Neural cell (in vitro differentiated cells): ENCODE measurements around the gene ZNF385D. TPM values are rescaled to one million over a fixed set of nuclear protein-coding genes. Genes with fewer than 3 reads are reported as not detected.

ENCODE experiments used
- H2AFZ ChIP-seq: fragments of 200-600, 300-800 bp; sonication (generic), shearing (Covaris generic); 2 replicates; pipeline ENCODE4 v1.6.0; 2014; ENCODE audit warnings: low read depth, mild to moderate bottlenecking, antibody characterized with exemption, low read length, moderate library complexity
- H3F3A ChIP-seq: fragments of 200-600 bp; shearing (Covaris generic); 2 replicates; pipeline ENCODE4 v1.6.1; 2016; ENCODE audit warnings: mild to moderate bottlenecking, moderate library complexity, mixed read lengths, antibody characterized with exemption, low read length; ENCODE audit not compliant: insufficient read depth, poor library complexity, severe bottlenecking
- H3K27ac ChIP-seq: fragments of 200-600, 300-800 bp; sonication (generic), shearing (Covaris generic); 2 replicates; pipeline ENCODE4 v1.5.1; 2014; ENCODE audit warnings: mild to moderate bottlenecking, low read length, moderate library complexity
- H3K27me3 ChIP-seq: fragments of 300-800, 200-600 bp; sonication (generic), shearing (Covaris generic); 2 replicates; pipeline ENCODE4 v1.6.0; 2014; ENCODE audit warnings: mild to moderate bottlenecking, low read depth, low read length, moderate library complexity; ENCODE audit not compliant: insufficient read depth
- H3K36me3 ChIP-seq: fragments of 300-800, 200-600 bp; sonication (generic), shearing (Covaris generic); 2 replicates; pipeline ENCODE4 v1.5.1; 2014; ENCODE audit warnings: mild to moderate bottlenecking, antibody characterized with exemption, low read length, moderate library complexity; ENCODE audit not compliant: insufficient read depth
- H3K4me2 ChIP-seq: fragments of 300-800, 200-600 bp; sonication (generic), shearing (Covaris generic); 2 replicates; pipeline ENCODE4 v1.6.0; 2014; ENCODE audit warnings: mild to moderate bottlenecking, low read length
- H3K4me3 ChIP-seq: fragments of 300-800, 200-600 bp; sonication (generic), shearing (Covaris generic); 2 replicates; pipeline ENCODE4 v1.5.1; 2014; ENCODE audit warnings: mild to moderate bottlenecking, low read length, moderate library complexity
- H3K79me2 ChIP-seq: fragments of 200-600 bp; shearing (Covaris generic); replicated peaks from 2 replicates; pipeline ENCODE4 v1.6.0; 2014; ENCODE audit warnings: mild to moderate bottlenecking, low read length, moderate library complexity; ENCODE audit not compliant: insufficient read depth
- H3K9ac ChIP-seq: fragments of 300-800, 200-600 bp; sonication (generic), shearing (Covaris generic); 2 replicates; pipeline ENCODE4 v1.6.1; 2016; ENCODE audit warnings: mild to moderate bottlenecking, low read length, mixed read lengths
- H3K9me2 ChIP-seq: fragments of 200-600 bp; shearing (Covaris generic); 2 replicates; pipeline ENCODE4 v1.6.1; 2016; ENCODE audit warnings: mild to moderate bottlenecking, low read length, mixed read lengths; ENCODE audit not compliant: insufficient read depth
- H3K9me3 ChIP-seq: fragments of 200-600, 300-800 bp; sonication (generic), shearing (Covaris generic); 2 replicates; pipeline ENCODE4 v1.6.1; 2016; ENCODE audit warnings: mild to moderate bottlenecking, mixed run types, low read length, moderate library complexity, mixed read lengths
- H4K20me1 ChIP-seq: fragments of 200-600 bp; shearing (Covaris generic); 2 replicates; pipeline ENCODE4 v1.6.1; 2016; ENCODE audit warnings: mild to moderate bottlenecking, mixed run types; ENCODE audit not compliant: insufficient read depth
- CTCF ChIP-seq: fragments of 450-650 bp; IDR thresholded peaks from 2 replicates; pipeline ENCODE4 v1.5.1; 2014; ENCODE audit warnings: antibody characterized with exemption, mild to moderate bottlenecking, moderate library complexity; ENCODE audit not compliant: poor library complexity, severe bottlenecking
- EP300 ChIP-seq: fragments of 450-650 bp; conservative IDR thresholded peaks from 2 replicates; pipeline ENCODE4 v1.6.1; 2014; ENCODE audit warnings: antibody characterized with exemption, mild to moderate bottlenecking, moderate library complexity; ENCODE audit not compliant: poor library complexity, severe bottlenecking
- EZH2 ChIP-seq: fragments of 200-600, 300-800 bp; shearing (Covaris generic), sonication (generic); IDR thresholded peaks from 2 replicates; pipeline ENCODE4 v1.6.1; 2014; ENCODE audit warnings: antibody characterized with exemption, low read length, borderline replicate concordance, mild to moderate bottlenecking; ENCODE audit not compliant: insufficient read depth, poor library complexity, severe bottlenecking
- MXI1 ChIP-seq: fragments of 450-650 bp; conservative IDR thresholded peaks from 2 replicates; pipeline ENCODE4 v1.6.1; 2014; ENCODE audit warnings: antibody characterized with exemption, mild to moderate bottlenecking; ENCODE audit not compliant: poor library complexity, severe bottlenecking
- POLR2AphosphoS5 ChIP-seq: IDR thresholded peaks from 2 replicates; pipeline ENCODE4 v1.6.1; 2012
- RAD21 ChIP-seq: fragments of 450-650 bp; conservative IDR thresholded peaks from 2 replicates; pipeline ENCODE4 v1.6.1; 2014; ENCODE audit warnings: antibody characterized with exemption, mild to moderate bottlenecking, moderate library complexity
- REST ChIP-seq: IDR thresholded peaks from 2 replicates; pipeline ENCODE4 v1.6.1; 2012; ENCODE audit warnings: borderline replicate concordance
- SMC3 ChIP-seq: fragments of 450-650 bp; conservative IDR thresholded peaks from 2 replicates; pipeline ENCODE4 v1.6.1; 2014; ENCODE audit warnings: antibody characterized with exemption, mild to moderate bottlenecking, moderate library complexity; ENCODE audit not compliant: poor library complexity
- TAF1 ChIP-seq: IDR thresholded peaks from 2 replicates; pipeline ENCODE4 v1.6.1; 2012; ENCODE audit warnings: low read depth
- polyA plus RNA-seq: library from polyadenylated mRNA; depleted of rRNA; stranded (reverse); fragments of >200 nt; gene quantifications from 2 replicates; pipeline ENCODE4 v1.2.3, GENCODE V29; 2014

Gene ZNF385D
- polyA plus RNA-seq, 1 donor from 2014 or later, result 3.4 TPM

- no peak overlapping the region for H3K4me2 ChIP-seq
- H4K20me1 ChIP-seq, result no peaks in the 10 kb centered on the region
- no peaks in the 10 kb centered on the region for H3K9me2 ChIP-seq
- no peaks in the 10 kb centered on the region for H3K79me2 ChIP-seq
- H3K4me3 ChIP-seq, result no peak overlapping the region
- no peaks in the 10 kb centered on the region for H3K9me3 ChIP-seq
- H3F3A ChIP-seq, result no peaks in the 10 kb centered on the region
- no peak overlapping the region for H2AFZ ChIP-seq
- TF ChIP-seq EP300, result no peak
- TF ChIP-seq REST, result no peak
- no peak for TF ChIP-seq EZH2
- no peak for TF ChIP-seq RAD21
- TF ChIP-seq CTCF, result no peak
- no peak for TF ChIP-seq SMC3
- TF ChIP-seq MXI1, result no peak
- TF ChIP-seq POLR2AphosphoS5, result no peak
- no peak for TF ChIP-seq TAF1
- peak overlapping the region; percentile 82 for H3K27ac ChIP-seq
- H3K36me3 ChIP-seq, result no peaks in the 10 kb centered on the region
- H3K9ac ChIP-seq, result no peak overlapping the region
- no peaks in the 10 kb centered on the region for H3K27me3 ChIP-seq
These were observed 39.5 kb upstream of the ZNF385D start for GRCh38 chr3:21790466-21790865.

GRCh38 chr3:21789730-21790129 is 38.7 kb upstream of the ZNF385D start:
- Histone ChIP-seq H3K4me3 (peak overlapping the region; percentile 31), H3K27ac (peak overlapping the region; percentile 82), H2AFZ (no peak overlapping the region), H3K36me3 (no peaks in the 10 kb centered on the region), H3K9me3 (no peaks in the 10 kb centered on the region), H3K9ac (peak overlapping the region; percentile 39), H3K79me2 (no peaks in the 10 kb centered on the region), H3K4me2 (no peak overlapping the region), H4K20me1 (no peaks in the 10 kb centered on the region), H3K27me3 (no peaks in the 10 kb centered on the region), H3K9me2 (no peaks in the 10 kb centered on the region), H3F3A (no peaks in the 10 kb centered on the region)
- TF ChIP-seq REST, result peak; percentile 77
- no peak for TF ChIP-seq MXI1
- TF ChIP-seq RAD21, result peak; percentile 12
- TF ChIP-seq EP300, result peak; percentile 96
- TF ChIP-seq TAF1, result no peak
- no peak for TF ChIP-seq EZH2
- peak; percentile 73 for TF ChIP-seq POLR2AphosphoS5
- no peak for TF ChIP-seq CTCF
- TF ChIP-seq SMC3, result no peak
